Transverse colon (tissue), 4 donors: ENCODE results near the gene SLC22A31.

Experiments used
- CTCF ChIP-seq, 5 experiments: fragments of 200-600 bp in 3 of 5; fragments of 450-650 bp in 2 of 5; sonication (generic) in 3 of 5; IDR thresholded peaks; 1 replicate in 2 of 5; 2 replicates in 3 of 5; pipeline ENCODE4 v1.5.1; 2016 to 2017; ENCODE audit warnings: antibody characterized with exemption in 5 of 5, inconsistent platforms in 3 of 5, mild to moderate bottlenecking in 2 of 5, moderate library complexity in 1 of 5
- EP300 ChIP-seq: sonication (generic); formaldehyde crosslinking; IDR thresholded peaks from one replicate; pipeline ENCODE4 v1.6.1; 2017; ENCODE audit warnings: antibody characterized with exemption, low read depth
- POLR2A ChIP-seq: fragments of 450-650 bp; IDR thresholded peaks from one replicate; pipeline ENCODE4 v1.6.1; 2016; ENCODE audit warnings: antibody characterized with exemption, mild to moderate bottlenecking, moderate library complexity
- POLR2AphosphoS5 ChIP-seq, 3 donors: sonication (generic); formaldehyde crosslinking; IDR thresholded peaks; one replicate each; pipeline ENCODE4 v1.6.1; 2016; ENCODE audit warnings: antibody characterized with exemption in 3 of 3

- TF ChIP-seq CTCF (IDR thresholded peaks at IDR 0.05) (no peak), POLR2AphosphoS5 (IDR thresholded peaks at IDR 0.05) (no peak), POLR2A (no peak), EP300 (no peak)
Observed at GRCh38 chr16:89164847-89165680, 35.3 kb downstream of the SLC22A31 start.
